CD4-positive, alpha-beta T cell (primary cell): Measurements from ENCODE around the gene XRCC4. TPM values are rescaled to one million over a fixed set of nuclear protein-coding genes. Genes with fewer than 3 reads are reported as not detected.

Source experiments
- ATAC-seq: fragments of 200-7000 bp; cut with Tn5 transposase; one replicate; pipeline ENCODE4 v1.10.0; 2022; ENCODE audit warnings: mild to moderate bottlenecking; ENCODE audit not compliant: poor library complexity
- CTCF ChIA-PET: fragments of 350-600 bp; sonication (Branson Sonifier 250); formaldehyde crosslinking; loops from one replicate; lab custom pipeline; 2021; ENCODE audit warnings: antibody characterized with exemption, inconsistent platforms; lab: Charles Lee
- POLR2A ChIA-PET: fragments of 350-600 bp; sonication (Branson Sonifier 250); formaldehyde crosslinking; loops from one replicate; lab custom pipeline; 2021; ENCODE audit warnings: antibody characterized with exemption, inconsistent platforms; lab: Charles Lee
- DNase-seq, 14 experiments: peaks; one replicate each; pipeline ENCODE4 v3.0.0-alpha.2; 2013 to 2020; ENCODE audit warnings: mixed read lengths in 2 of 14
- H3K27ac ChIP-seq, 2 donors: one replicate each; pipeline versions ENCODE4 v1.5.1 to v1.7.0; 2013; ENCODE audit warnings: low read length in 2 of 2, low read depth in 1 of 2, mild to moderate bottlenecking in 1 of 2
- H3K27me3 ChIP-seq, 2 experiments: 1 replicate in 1 of 2; 2 replicates in 1 of 2; pipeline versions ENCODE4 v1.6.1 to v1.7.0; 2013; ENCODE audit warnings: low read length in 2 of 2, control low read depth in 1 of 2, mild to moderate bottlenecking in 1 of 2, moderate library complexity in 1 of 2; ENCODE audit not compliant: insufficient read depth in 2 of 2, control insufficient read depth in 1 of 2
- H3K36me3 ChIP-seq: one replicate; pipeline ENCODE4 v1.6.1; 2013; ENCODE audit warnings: low read length, control low read depth; ENCODE audit not compliant: insufficient read depth
- H3K4me1 ChIP-seq: one replicate; pipeline ENCODE4 v1.6.1; 2013; ENCODE audit warnings: low read length, control low read depth; ENCODE audit not compliant: insufficient read depth
- H3K4me3 ChIP-seq: one replicate; pipeline ENCODE4 v1.5.1; 2013; ENCODE audit warnings: mild to moderate bottlenecking, low read length, moderate library complexity
- H3K9me3 ChIP-seq, 2 experiments: 1 replicate in 1 of 2; 2 replicates in 1 of 2; pipeline versions ENCODE4 v1.6.1 to v1.7.0; 2013; ENCODE audit warnings: low read length in 2 of 2, mild to moderate bottlenecking in 2 of 2, control low read depth in 1 of 2, moderate library complexity in 1 of 2; ENCODE audit not compliant: control insufficient read depth in 1 of 2, insufficient read depth in 1 of 2
- H3K27ac Mint-ChIP-seq: one replicate; pipeline ENCODE4 v1.8.0; 2020; ENCODE audit warnings: mixed read lengths
- H3K27me3 Mint-ChIP-seq: one replicate; pipeline ENCODE4 v1.8.0; 2021; ENCODE audit warnings: mixed read lengths
- H3K36me3 Mint-ChIP-seq: one replicate; pipeline ENCODE4 v1.8.0; 2021; ENCODE audit warnings: low read depth, mixed read lengths
- H3K4me1 Mint-ChIP-seq: one replicate; pipeline ENCODE4 v1.8.0; 2021; ENCODE audit warnings: low read depth, mixed read lengths
- H3K4me3 Mint-ChIP-seq: one replicate; pipeline ENCODE4 v1.8.0; 2020; ENCODE audit warnings: mild to moderate bottlenecking, mixed read lengths
- H3K9me3 Mint-ChIP-seq: one replicate; pipeline ENCODE4 v1.8.0; 2020; ENCODE audit warnings: mixed read lengths
- intact Hi-C, 2 experiments: fragments of 100-400 bp; cut with DNase I in 1 of 2; cut with micrococcal nuclease in 1 of 2; formaldehyde crosslinking; loops; one replicate each; pipeline versions ENCODE4 v1.15.1 to v1.9.0; 2023 to 2025; cut with DNase I, micrococcal nuclease
- total RNA-seq, 174 experiments: library from RNA in 2 of 174; stranded (reverse) in 2 of 174; gene quantifications; one replicate each; pipeline ENCODE4 v1.2.3 and lab custom pipeline; 2021 to 2026
- TF ChIP-seq, protein P1 (sequence below): fragments of 200-600 bp; IDR thresholded peaks from one replicate; pipeline ENCODE4 v1.8.0; 2022; ENCODE audit warnings: antibody characterized with exemption, mild to moderate bottlenecking

Gene XRCC4
- total RNA-seq, 2 experiments from 2014 or later, result 1.8 TPM

DNA sequence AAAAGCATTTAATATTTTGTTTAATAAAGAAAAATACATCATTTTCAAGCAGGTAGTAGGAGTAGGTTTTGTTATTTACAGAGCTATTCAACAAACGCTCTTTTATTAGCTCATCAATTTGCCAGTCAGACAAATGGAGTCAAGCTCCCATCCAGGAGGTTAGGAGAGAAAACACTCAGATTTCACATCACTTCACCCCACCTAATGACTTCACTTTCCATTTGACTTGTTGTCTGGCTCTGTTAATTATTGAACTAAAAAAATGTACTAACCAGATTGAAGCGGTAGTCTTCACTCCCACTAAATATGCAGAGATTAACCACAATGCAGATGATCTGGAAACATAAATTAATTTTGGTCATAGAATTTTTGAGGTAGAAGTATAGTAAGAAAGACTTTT lies 200.6 kb downstream of the XRCC4 start:
- Mint-ChIP-seq H3K27ac (no peak overlapping the region), H3K36me3 (no peaks in the 10 kb centered on the region), H3K4me1 (no peaks in the 10 kb centered on the region), H3K9me3 (no peaks in the 10 kb centered on the region), H3K27me3 (no peaks in the 10 kb centered on the region), H3K4me3 (no peak overlapping the region)
- Histone ChIP-seq H3K4me1 (no peaks in the 10 kb centered on the region), H3K4me3 (no peak overlapping the region), H3K27me3 (no peaks in the 10 kb centered on the region), H3K36me3 (no peaks in the 10 kb centered on the region), H3K27ac (no peak overlapping the region), H3K9me3 (no peaks in the 10 kb centered on the region)
- CTCF ChIA-PET, result no interaction called here
- TF ChIP-seq, protein P1, sequence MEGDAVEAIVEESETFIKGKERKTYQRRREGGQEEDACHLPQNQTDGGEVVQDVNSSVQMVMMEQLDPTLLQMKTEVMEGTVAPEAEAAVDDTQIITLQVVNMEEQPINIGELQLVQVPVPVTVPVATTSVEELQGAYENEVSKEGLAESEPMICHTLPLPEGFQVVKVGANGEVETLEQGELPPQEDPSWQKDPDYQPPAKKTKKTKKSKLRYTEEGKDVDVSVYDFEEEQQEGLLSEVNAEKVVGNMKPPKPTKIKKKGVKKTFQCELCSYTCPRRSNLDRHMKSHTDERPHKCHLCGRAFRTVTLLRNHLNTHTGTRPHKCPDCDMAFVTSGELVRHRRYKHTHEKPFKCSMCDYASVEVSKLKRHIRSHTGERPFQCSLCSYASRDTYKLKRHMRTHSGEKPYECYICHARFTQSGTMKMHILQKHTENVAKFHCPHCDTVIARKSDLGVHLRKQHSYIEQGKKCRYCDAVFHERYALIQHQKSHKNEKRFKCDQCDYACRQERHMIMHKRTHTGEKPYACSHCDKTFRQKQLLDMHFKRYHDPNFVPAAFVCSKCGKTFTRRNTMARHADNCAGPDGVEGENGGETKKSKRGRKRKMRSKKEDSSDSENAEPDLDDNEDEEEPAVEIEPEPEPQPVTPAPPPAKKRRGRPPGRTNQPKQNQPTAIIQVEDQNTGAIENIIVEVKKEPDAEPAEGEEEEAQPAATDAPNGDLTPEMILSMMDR, result no peak
- POLR2A ChIA-PET, result no interaction called here
- DNase-seq, result no peak
- no peak for ATAC-seq
- intact Hi-C loops, result no loop called here

DNA sequence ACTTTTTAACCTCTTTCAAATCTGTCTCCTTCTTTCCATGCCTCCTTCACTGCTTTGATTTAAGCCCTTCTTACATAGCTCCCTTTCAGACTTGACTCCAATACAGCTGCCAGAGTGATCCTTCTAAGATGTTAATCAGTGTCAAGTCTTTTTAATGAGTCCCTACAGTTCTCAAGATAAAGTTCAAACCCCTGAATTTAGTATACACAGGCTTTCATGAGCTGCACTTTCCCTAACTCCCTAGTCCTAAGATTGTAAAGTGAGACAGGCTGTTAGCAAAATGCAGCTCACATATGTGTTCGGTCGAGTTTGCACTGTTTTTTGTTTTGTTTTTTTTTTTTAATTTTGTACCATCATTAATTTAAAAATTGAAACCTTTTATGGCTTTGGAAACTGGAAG lies 203.8 kb downstream of the XRCC4 start:
- TF ChIP-seq, protein P1, result no peak
- H3K27me3 ChIP-seq, result no peaks in the 10 kb centered on the region
- Mint-ChIP-seq H3K27ac (no peak overlapping the region), H3K4me1 (no peaks in the 10 kb centered on the region), H3K4me3 (no peak overlapping the region), H3K9me3 (no peaks in the 10 kb centered on the region), H3K27me3 (no peaks in the 10 kb centered on the region), H3K36me3 (no peaks in the 10 kb centered on the region)
- intact Hi-C loops, result no loop called here
- H3K4me1 ChIP-seq, result no peaks in the 10 kb centered on the region
- DNase-seq (no peak), ATAC-seq (no peak)
- no peak overlapping the region for H3K4me3 ChIP-seq
- CTCF ChIA-PET, result no interaction called here
- no peaks in the 10 kb centered on the region for H3K36me3 ChIP-seq
- POLR2A ChIA-PET, result no interaction called here
- no peak overlapping the region for H3K27ac ChIP-seq
- no peaks in the 10 kb centered on the region for H3K9me3 ChIP-seq

DNA sequence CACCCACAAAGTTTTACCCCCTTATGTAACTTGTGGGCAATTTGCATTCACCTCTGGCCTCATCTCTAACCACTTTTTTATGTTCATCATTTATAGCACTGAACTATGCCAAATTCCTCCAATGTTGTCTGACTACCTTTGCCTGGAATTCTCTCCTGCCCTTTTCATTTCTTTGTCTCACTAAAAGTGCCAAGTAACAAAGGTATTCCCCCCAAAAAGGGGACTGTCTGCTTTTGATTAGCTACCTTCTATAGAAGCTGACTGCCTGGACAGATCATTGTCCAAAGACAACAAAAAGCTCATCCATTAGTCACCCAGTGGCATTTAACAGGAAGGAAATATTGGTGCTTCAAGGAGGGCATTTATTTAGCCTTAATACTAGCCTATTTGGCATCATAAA lies 204.3 kb downstream of the XRCC4 start:
- Mint-ChIP-seq H3K4me3 (no peak overlapping the region), H3K27ac (no peak overlapping the region), H3K36me3 (no peaks in the 10 kb centered on the region), H3K9me3 (no peaks in the 10 kb centered on the region), H3K27me3 (no peaks in the 10 kb centered on the region), H3K4me1 (no peaks in the 10 kb centered on the region)
- no peak for DNase-seq
- TF ChIP-seq, protein P1, result no peak
- H3K27ac ChIP-seq, result no peak overlapping the region
- no peaks in the 10 kb centered on the region for H3K27me3 ChIP-seq
- no peaks in the 10 kb centered on the region for H3K36me3 ChIP-seq
- H3K9me3 ChIP-seq, result no peaks in the 10 kb centered on the region
- intact Hi-C loops, result no loop called here
- no peak overlapping the region for H3K4me3 ChIP-seq
- ChIA-PET POLR2A (no interaction called here), CTCF (no interaction called here)
- no peaks in the 10 kb centered on the region for H3K4me1 ChIP-seq
- no peak for ATAC-seq
